Activated effector memory CD4-positive, alpha-beta T cell treated with anti-CD3 and anti-CD28 coated beads, Interleukin-2, amount 50 U/mL, for 16 hours (primary cell): ENCODE data around the gene UBL4B.
A peak's percentile ranks its signal among the peaks of the same experiment; 100 is the strongest.

Experiments
- DNase-seq: peaks from one replicate; pipeline ENCODE4 v3.0.0-alpha.2; 2020

UBL4B gene

DNA sequence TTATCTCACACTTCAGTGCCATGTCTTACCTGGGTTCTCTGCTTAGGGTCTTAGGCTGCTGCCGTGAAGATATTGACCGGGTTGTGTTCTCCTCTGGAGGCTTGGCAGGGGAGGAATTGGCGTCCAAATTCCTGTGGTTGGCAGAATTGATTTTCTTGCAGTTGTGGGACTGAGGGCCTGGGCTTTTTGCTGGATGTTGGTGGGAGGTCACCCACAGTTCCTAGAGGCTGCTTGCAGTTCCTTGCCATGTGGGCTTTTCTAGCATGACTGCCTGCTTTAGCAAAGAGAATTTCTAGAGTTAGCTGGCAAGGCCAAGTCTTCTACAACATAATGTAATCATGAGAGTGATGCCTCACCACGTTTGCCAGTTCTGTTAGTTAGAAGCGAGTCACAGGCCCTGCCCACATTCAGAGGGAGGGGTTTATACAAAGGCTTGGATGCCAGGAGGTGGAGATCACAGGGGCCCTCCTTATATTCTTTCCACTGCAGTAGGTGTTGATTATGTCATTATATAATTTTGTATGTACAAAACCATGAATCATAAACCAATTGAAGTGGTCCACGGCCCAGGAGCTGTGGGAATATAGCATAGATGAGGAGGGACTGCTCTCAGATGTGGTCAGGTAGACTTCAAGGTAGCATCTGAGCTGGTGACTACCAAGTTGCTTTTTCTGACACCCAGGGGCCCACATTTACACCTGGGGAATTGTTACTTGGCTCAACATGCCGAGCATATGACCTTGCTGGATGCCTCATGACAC is 6.6 kb downstream of the UBL4B start:
- no peak for DNase-seq

DNA sequence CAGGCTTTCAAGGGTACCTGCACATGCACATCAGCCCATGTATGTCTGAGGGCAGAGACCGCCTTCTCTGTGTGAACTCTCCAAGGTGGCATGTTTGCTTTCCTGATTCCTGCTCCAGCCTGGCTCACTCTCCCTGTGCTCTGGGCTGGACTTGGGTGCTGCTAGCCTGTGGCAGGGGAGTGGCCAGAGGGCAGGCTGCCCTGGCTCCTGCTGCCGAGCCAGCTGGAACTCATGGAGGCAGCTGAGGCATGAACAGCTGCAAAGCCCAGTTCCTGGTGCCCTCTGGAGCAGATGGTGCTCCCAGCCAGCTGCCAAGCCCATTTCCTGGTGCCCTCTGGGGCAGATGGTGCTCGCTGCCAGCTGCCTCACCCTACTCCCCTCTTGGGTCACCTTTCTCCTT is 7.6 kb downstream of the UBL4B start:
- no peak for DNase-seq

DNA sequence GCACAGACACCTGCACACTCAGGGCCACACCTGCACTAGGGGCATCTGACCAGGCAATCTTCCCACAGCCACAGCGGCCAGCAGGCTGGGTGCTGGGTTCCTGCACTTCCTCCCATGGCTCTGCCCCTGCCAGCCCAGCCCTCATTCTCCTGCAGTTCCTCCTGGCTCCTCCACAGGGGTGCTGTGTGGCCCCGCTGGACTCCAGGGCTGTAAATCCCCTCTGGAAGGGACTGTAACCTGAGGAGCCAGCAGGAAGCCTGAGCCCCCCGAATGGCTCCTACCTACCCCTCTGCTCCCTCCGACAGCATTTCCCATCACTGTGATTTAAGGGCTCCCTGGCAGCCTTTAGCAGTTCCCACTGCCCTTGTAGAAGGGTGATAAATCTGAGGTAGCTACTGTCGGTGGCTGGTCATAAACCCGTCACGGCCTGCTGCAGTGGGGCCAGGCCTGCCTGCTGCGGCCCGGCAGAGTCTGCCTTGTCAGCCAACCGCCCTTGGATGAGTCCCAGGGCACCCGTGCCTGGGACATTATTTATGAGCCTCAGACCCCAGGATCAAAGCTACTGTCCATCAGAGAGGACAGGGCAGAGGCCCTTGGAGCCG is 8.8 kb downstream of the UBL4B start:
- peak; percentile 50 for DNase-seq

DNA sequence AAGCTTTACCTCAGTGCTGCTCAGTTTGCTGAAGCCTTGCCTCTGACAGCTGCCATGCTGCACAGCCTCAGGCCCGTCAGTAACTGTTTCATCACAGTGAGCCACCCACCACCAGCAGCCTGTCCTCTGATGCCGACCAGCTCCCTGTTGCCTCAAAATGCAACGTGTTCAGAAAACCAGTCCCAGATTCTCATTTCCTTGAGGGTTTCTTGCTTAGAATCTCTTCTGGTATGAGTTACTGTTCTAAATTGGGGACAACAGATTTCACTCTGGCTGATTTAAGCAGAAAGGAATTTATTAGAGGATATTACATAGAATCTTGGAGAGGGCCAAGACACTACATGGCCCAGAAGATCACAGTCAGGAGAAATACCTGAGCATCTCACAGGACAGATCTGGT is 11.0 kb downstream of the UBL4B start:
- DNase-seq, result no peak

DNA sequence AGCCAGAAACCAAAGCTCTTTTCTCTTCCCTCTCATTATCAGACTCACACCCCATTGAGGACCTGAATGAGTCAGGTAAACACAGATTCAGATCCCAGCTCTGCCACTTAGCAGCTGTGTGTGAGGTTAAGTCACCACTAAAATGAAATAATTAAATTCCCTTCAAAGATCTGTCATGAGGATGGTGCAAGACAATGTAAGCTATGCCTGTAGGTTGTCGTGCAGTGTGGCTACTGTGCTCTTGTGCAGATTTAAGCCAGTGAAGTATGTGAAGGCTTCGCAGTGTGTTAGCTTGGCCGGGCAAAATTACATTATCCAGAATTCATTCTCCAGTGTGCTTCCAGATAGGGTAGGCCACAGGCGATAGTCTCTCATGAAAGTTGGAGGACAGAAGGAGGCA is 13.6 kb downstream of the UBL4B start:
- no peak for DNase-seq

DNA sequence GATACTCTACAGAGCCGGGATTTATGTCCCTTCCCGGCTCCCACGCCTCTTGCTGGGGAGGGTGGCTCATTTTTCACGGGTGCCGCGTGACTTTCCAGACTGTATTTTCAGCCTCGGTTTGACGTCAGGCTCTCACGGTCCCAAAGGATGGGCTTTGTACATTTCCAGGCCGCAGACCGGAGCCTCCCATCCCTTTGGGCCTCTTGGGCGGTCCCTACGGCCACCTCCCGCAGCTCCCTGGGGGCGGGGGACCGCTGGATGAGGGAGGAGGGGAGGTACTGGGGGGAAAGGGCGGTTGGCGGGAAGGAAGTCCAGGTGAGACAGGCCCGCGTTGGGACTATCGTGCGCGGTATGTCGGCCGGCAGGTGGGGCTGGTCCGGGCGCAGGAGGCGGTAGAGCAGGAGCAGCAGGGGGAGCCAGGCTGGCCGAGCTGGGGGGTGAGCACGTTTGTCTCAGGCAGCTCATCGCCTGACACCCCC is 17.9 kb downstream of the UBL4B start:
- DNase-seq, result peak; percentile 37

DNA sequence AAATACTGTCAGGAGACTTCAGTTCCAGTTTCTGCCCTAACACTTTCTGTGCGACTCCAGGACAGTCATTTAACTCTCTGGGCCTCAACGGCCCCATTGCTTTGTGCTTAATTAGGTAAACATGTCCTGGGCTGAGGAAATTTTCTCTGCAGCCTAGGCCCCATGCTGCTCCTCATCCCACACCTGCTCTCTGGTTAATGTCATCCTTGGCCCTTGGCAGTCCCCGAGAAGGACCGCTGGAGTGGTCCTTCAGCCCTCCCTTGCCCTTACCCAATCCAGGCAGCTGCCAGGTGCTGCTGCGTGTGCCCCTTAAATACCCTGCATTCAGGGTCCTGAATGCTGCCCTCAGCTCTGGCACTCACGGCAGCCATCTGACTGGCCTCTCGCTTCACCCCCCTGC is 18.7 kb downstream of the UBL4B start:
- peak; percentile 24 for DNase-seq

DNA sequence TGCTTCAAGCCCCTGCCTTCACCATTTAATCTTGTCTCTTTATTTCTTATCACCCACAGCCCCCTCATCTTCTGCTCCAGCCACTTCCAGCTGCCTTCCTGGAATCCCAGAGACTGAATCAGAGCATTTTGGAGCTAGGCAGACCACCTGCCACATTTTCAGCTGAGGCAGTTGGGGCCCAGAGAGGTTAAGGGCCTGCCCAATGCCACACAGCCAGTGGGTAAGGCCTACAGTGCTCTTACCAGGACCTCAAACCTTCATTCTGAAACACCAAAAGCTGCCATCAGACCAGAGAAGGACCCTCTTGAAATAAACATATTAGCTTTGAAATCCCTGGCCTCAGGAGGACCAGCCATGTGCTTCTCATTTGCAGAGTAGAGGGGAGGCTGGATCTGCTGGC is 20.4 kb downstream of the UBL4B start:
- DNase-seq, result no peak

DNA sequence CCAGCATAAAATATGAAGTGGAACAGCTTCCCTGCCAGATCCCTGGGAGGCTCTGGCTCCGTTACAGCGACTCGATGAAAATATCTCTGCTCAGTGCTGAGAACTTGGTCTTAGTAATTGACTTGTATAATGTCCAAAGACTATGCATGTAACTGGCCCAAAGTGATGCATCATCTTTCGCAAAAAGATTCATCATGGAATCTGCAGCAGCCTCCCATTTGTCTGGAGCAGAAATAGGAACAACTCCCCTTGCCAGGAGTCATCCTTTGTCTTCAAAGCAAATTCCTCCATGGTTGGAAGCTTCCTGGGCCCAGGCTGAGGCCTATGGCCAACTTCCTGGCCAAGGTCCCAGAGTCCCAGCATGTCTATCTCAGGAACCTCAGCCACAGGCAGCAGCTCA is 21.2 kb downstream of the UBL4B start:
- DNase-seq, result no peak

DNA sequence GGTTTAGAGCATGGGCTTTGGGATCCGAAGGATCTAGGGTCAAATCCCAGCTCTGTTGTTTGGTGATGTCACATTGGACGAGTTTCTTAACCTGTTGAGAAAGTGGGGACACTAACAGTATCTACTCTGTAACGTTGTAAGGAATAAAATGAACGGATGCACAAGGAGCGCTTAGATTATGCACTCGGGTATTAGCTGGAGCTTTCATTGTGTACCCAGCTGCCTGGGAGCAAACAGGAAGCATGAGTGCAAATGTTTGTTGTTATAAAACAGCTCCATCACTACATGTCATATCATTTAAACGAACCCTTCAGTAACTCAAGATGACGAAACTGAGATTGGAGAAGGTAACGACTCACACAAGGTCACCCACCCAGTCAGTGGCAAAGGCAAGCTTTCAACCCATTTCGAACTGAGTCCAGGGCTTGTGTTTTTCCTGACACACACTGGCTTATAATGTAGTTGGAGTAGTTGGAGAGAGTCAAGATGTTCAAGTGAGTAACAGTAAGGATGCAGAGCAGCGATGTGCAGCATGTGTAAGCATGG is 21.9 kb downstream of the UBL4B start:
- DNase-seq, result no peak

DNA sequence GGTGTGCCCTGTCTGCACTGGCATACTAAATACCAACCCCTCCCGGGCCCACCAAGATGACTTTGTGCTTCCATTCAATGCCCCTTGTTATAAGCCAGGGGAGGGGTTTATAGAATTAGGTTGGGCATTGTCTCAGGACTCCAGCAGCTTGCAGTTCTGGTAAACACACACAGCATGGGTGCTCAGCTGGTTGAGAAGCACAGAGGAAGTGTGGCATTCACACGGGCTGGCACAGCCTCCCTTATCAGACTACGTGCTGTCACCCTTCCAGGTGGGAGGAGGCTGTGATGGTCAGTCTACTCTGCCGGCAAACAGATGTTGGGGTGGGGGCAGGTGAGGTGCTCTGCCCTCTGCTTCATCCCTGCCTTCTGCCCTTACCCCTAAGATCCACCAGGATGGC is 23.0 kb downstream of the UBL4B start:
- DNase-seq, result no peak

DNA sequence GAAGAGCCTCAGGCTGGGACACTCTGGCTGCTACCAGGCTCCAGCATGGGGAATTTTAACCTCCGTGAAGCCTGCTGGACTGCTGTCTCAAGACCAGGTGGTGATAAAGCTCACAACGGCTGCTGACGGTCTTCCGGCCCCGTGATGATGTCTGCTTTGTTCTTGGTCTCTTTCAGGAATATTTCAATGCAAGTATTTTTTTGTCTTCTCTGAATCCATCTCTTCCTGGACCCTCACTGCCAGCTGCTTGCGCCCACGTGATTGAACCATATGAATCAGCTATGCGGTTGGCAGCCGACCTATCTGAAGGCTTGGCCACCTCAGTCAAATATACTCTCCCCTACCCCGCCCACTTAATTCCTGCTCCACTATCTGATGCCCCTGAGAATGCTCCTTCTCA is 23.4 kb downstream of the UBL4B start:
- no peak for DNase-seq

DNA sequence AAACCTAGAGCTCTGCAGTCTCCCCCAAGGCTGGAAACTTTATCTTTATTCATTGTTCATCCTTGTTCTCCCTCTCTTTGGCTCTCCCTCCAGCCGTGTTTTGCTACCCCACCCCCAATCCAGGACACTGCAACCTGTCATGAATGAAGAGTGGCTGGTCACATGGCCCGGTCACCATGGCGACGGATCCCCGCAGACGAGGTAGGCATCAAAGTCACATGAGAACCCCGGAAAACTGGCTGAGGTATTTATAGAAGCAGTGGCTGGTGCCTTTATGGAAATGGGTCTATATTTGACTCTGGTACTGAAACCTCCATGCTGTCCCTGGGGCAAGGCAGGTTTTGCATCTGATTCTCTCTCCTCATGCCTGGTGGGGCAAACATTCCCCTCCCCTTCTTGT is 24.7 kb downstream of the UBL4B start:
- DNase-seq, result no peak

DNA sequence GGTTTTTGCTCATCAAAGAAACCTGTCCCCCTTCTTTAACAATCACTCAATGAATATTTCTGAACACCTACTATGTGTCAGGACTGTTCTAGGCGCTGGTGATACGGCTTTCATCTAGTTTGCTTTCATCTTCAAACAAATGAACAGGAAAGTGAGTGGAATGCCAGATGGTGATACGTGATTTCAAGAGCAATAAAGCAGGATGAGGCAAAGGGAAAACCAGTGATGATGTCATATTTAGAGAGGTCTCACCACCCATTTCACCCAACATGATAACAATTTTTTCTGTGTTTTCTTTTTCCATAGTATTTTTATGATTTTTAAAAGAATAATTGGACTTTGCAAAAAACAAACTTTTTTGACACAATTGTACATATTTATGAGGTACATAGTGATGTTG is 26.7 kb downstream of the UBL4B start:
- no peak for DNase-seq

DNA sequence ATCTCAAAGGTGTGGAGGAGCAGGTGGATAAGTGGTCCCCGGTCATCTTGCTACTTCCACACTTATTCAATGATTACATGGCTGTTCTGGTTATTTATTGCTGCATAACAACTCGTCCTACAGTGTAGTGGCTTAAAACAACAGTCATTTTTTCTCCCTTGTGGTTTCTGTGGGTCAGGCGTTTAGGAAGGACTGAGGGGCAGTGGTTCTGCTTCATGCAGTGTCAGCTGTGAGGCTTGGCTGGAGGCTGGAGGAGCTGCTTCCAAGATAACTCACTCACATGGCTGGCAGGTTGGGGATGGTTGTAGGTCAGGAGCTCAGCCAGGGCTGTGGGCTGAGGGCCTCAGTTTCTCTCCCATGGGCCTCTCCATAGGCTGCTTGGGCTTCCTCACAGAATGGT is 32.1 kb downstream of the UBL4B start:
- DNase-seq, result no peak

DNA sequence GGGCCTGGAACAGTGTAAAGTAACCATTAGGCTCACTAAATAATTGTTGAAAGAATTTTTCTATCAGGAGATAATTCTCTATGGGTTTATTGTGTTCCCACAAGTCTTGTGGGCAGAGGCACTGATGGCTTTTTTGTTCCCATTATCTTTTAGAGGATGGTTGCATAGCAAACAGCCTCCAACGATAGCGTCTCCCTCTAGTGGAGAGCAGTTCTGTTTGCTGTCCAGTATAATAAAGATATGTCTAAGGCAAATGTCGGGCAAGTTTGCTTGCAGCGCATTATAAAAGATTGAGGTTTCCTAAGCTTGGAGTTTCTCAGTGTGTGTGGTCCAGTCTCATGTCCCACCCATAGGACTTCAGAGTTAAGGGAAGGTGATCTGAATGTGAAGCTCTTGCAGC is 36.7 kb downstream of the UBL4B start:
- DNase-seq, result no peak

DNA sequence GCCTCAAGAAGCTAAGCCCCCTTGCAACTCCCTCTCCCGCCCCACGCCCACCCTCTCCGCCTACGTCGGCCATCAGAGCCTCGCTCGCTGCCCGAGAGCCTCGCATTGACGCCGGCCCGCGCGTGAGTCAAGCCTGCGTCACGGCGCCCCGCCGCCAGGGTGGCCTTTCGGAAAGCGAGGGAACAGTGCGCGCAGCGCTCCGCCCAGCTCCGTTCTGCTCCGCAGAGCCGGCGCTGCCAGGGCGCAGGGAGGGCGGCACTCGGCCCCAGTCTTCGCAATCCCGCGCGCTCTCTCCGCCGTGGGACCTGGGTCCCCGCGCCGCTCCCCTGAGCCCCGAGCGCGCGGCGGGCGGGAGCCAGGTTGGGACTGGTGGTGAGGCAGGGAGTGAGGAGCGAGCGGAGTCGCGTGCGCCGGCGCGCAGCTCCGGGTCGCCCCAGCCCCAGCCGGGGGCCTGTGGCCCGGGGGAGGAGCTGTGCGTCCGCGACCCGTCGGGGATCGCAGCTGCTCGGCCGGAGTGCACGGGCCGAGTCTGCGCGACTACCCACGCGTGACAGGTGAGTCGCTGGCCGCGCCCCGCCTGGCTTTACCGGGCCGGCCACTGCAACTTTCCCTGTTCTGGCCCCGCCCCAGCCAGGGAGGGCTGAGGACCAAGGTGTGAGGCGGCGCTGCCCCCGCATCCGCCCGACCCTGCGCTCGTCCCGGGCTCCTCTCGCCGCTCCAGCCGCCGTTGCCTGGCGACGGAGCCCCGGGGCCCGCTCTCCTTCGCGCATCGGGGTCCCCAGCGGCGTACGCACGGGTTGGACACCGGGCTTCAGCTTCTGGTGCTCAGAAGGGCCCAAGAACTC is 38.3 kb downstream of the UBL4B start, which contains the start of gene SLC6A17:
TSS of gene SLC6A17 (plus strand) at position 165 of the 845 bp plus-strand sequence. CDS start 16,436 bp downstream, outside the sequence.
- DNase-seq, result no peak

DNA sequence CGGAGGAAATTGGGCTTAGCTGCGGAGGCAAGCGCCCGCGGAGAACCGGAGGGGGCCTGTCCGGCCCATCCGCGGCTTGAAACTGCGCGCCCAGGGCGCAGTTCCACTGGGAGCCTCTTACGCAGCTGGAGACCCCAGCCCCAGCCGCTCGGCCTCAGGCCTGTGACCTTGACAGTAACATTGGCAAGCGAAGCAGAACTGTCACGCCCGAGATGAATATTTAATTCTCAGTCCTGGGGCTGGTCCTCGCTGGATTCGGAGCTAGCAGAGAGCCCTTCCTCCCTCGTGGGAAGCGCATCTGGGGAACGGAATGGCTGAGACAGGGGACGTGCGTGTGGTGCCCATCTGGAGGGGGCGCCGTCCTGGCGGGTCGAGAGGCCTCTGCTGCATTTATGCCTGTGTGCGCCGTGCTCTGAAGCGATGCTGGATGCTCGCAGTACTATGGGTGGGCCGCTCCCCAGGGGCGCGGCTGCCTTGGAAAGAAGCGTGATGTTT is 39.0 kb downstream of the UBL4B start:
- DNase-seq, result no peak

DNA sequence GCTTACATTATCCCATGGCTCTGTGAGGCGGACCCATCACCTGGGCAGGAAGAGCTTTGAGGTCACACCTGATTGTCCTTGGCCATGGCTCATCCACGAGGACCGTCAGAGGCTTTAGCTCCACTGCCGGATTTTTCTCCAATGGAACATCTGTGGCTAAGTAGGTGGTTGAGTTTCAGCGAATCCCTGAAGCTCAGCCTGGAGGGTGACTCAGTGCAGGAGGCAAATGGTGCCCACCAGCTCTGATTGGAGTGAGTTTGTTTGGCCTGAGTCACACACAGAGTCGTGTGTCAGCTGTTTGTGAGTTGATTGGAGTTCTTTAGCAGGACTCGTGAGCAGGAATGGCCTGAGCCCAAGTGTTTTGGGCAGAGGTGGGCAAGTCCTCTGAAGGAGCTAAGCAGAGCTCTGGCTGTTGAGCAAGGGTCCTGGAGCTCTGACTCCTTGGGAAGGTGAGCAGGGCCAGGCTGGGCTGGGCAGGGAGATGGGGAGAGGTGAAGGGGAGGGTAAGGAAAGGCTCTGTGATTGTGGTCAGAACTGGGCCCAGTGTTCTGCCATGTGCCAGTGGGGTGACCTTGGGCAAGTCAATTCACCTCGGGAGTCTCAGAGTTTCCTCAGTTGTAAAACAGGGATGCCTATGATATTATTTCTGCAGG is 40.0 kb downstream of the UBL4B start:
- DNase-seq, result no peak

DNA sequence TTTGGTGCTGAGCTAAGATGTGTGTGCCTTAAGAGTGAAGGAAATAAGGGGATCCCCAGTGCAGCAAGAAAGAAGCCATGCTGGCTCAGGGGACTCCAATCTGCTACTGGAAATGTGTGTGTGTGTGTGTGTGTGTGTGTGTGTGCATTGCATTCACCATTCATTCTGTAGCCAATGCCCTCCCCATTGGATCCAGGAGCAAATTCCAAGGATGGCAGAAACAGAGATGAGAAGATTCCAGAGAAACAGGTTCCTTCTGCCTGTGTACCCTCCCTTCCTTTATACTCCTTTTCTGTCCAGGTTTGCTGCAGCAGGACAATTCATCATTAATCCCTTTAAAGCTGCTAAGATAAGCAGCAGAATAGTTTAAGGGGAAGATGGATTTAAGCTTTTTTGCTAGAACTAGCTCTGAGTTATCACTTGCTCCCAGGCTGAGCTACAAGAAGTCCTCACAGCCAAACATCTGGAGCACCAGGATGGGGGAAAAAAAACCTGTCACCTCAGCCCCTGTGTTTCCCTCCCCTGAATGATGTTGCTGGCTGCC is 41.2 kb downstream of the UBL4B start:
- no peak for DNase-seq

DNA sequence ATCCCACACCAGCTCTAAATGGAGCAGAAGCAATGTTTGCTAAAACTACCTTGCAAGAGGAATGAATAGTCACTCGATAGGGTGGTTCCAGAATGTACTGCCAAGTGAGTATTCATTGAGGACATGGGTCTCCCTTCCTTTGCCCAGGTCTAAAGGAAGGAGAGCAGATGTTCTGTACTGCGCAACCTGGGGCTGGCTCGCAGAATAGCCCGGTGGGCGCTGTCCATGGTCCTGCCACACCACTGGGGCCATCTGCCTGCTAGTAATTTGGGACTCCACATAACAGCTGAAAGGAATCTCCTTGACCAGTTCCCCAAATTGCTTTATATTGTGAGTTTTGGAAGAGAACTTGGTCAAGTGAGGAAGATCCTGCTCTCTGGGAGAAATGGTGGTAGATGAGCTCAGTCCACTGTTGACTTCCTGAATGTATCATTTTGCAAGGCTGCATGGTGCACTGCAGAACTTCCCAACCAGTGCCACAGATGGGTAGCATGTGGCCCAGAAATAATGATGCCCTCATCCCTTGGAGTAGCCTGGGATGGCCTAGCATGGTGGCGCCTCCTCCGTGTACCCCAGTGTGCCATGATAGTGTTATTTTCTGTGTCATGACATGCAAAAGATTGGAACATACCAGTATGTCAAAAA is 43.8 kb downstream of the UBL4B start:
- DNase-seq, result peak; percentile 73

DNA sequence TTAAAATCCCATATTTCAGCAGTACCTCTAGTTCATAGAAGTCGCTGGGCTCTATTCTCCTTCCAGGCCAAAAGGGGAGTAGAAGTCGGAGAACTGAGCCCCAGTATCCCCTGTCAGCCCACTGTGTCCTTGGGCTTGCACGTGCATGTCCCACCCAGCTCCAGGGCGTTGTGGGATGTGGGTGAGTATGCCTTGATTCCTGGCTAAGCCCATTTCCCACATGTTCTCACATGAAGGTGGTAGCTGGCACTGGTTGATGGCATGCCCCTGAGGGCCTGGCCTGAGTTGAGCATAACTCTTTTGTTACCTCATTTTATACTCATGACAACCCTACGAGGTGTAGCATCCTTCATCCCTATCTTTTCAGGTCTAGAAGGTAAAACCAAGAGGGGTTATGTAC is 46.0 kb downstream of the UBL4B start:
- DNase-seq, result no peak
